DOHH2 (cell line): ENCODE measurements around the gene TAF1D.
A peak's percentile ranks its signal among the peaks of the same experiment; 100 is the strongest.

Source experiments
- H3F3A ChIP-seq: fragments of 200-600 bp; sonication (generic), shearing (Covaris generic); 2 replicates; pipeline ENCODE4 v1.6.0; 2016; ENCODE audit warnings: antibody characterized with exemption, mild to moderate bottlenecking; ENCODE audit not compliant: control insufficient read depth, insufficient read depth
- H3K27ac ChIP-seq: fragments of 200-600 bp; sonication (generic); 2 replicates; pipeline ENCODE4 v1.5.1; 2014; ENCODE audit warnings: low read depth, mild to moderate bottlenecking, low read length, moderate library complexity
- H3K27me3 ChIP-seq: fragments of 200-600 bp; sonication (generic); 2 replicates; pipeline ENCODE4 v1.6.1; 2014; ENCODE audit warnings: mild to moderate bottlenecking, low read length, mixed read lengths; ENCODE audit not compliant: control insufficient read depth
- H3K36me3 ChIP-seq: fragments of 200-600 bp; sonication (generic); 2 replicates; pipeline ENCODE4 v1.6.1; 2014; ENCODE audit warnings: mild to moderate bottlenecking, low read length, moderate library complexity, mixed read lengths; ENCODE audit not compliant: control insufficient read depth
- H3K4me1 ChIP-seq: fragments of 200-600 bp; sonication (generic); 2 replicates; pipeline ENCODE4 v1.6.1; 2014; ENCODE audit warnings: mild to moderate bottlenecking, low read length, mixed read lengths; ENCODE audit not compliant: control insufficient read depth
- H3K4me2 ChIP-seq: fragments of 200-600 bp; sonication (generic); 2 replicates; pipeline ENCODE4 v1.6.0; 2014; ENCODE audit warnings: mild to moderate bottlenecking, low read length, moderate library complexity
- H3K4me3 ChIP-seq: fragments of 200-600 bp; sonication (generic); 2 replicates; pipeline ENCODE4 v1.5.1; 2014; ENCODE audit warnings: mild to moderate bottlenecking, low read length, mixed read lengths
- H3K79me2 ChIP-seq: fragments of 200-600 bp; sonication (generic); 2 replicates; pipeline ENCODE4 v1.6.1; 2014; ENCODE audit warnings: mild to moderate bottlenecking, low read length, mixed read lengths; ENCODE audit not compliant: control insufficient read depth
- H3K9me2 ChIP-seq: fragments of 200-600 bp; sonication (generic); replicated peaks from 2 replicates; pipeline ENCODE4 v1.6.1; 2014; ENCODE audit warnings: mild to moderate bottlenecking, low read length, mixed read lengths; ENCODE audit not compliant: control insufficient read depth
- H3K9me3 ChIP-seq: fragments of 200-600 bp; sonication (generic); 2 replicates; pipeline ENCODE4 v1.6.1; 2014; ENCODE audit warnings: antibody characterized with exemption, low read length, mixed read lengths; ENCODE audit not compliant: control insufficient read depth, insufficient read depth
- H4K20me1 ChIP-seq: fragments of 200-600 bp; sonication (generic); 2 replicates; pipeline ENCODE4 v1.6.0; 2014; ENCODE audit warnings: low read depth, mild to moderate bottlenecking, antibody characterized with exemption, low read length, moderate library complexity; ENCODE audit not compliant: control insufficient read depth, insufficient read depth
- EZH2phosphoT487 ChIP-seq: fragments of 200-600 bp; sonication (generic); IDR thresholded peaks from 2 replicates; pipeline ENCODE4 v1.6.1; 2017; ENCODE audit warnings: borderline replicate concordance, mild to moderate bottlenecking, antibody characterized with exemption, low read length, moderate library complexity, mixed read lengths
- TF ChIP-seq, protein P1 (sequence below): fragments of 200-600 bp; sonication (generic); IDR thresholded peaks from one replicate; pipeline ENCODE4 v1.5.1; 2014; ENCODE audit warnings: antibody characterized with exemption, mild to moderate bottlenecking, low read depth, low read length; ENCODE audit not compliant: poor library complexity, severe bottlenecking

The TAF1D gene

DNA sequence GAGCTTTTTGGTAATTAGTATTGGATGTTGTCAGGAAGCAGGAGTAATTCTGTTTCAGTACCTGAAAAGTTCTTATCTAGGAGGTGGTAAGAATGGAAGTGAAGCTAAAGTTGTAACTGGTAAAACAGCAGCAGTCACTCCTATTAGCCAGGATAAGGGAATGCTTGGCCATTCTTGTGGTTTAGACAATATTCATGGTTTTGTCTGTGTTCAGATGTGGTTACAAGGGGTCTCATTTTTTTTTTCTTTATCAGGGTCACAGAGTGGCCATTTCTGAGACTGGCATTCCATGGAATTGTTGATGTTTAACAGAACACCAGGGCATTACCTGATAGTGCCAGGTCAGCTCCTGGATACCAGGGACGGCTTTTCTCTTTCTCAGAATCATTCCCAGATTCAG lies 23.8 kb downstream of the TAF1D start:
- H3K27ac ChIP-seq, result peak overlapping the region; percentile 46

DNA sequence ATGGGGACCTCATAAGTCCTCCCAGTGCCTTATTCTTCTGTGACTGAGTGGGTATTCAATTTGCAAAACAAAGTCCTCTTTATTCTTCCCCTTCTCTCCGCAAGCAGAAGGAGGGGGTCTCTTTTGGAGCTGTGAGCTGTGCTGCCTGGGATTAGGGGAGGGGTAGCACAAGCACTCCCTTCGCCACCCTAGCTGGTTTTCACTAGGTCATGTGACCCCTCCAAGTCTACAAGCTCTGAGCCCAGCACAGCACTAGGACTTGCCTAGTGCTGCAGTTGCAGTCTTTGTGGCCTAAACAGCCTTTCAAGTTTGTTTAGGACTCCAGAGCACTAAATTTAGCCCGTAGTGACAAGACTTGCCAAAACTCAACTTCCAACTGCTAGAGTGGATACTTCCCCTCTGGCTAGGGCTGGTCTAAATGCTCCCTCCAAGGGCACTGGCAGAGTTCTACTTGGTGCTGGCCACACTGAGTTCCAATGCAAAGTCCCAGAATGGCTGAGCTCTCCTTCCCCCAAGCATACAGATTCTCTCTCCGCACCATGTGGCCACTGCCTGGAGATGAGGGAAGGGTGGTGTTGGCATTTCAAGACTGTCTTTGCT lies 25.4 kb downstream of the TAF1D start:
- H3K79me2 ChIP-seq, result peaks cover 25% of the 10 kb centered on the region
- H3K4me3 ChIP-seq, result no peak overlapping the region
- no peaks in the 10 kb centered on the region for H3K9me2 ChIP-seq
- peaks cover 21% of the 10 kb centered on the region for H3K4me1 ChIP-seq
- no peak overlapping the region for H3K4me2 ChIP-seq
- no peaks in the 10 kb centered on the region for H3F3A ChIP-seq
- H3K36me3 ChIP-seq, result peaks cover 81% of the 10 kb centered on the region
- H3K9me3 ChIP-seq, result no peaks in the 10 kb centered on the region
- no peaks in the 10 kb centered on the region for H4K20me1 ChIP-seq
- TF ChIP-seq, protein P1, sequence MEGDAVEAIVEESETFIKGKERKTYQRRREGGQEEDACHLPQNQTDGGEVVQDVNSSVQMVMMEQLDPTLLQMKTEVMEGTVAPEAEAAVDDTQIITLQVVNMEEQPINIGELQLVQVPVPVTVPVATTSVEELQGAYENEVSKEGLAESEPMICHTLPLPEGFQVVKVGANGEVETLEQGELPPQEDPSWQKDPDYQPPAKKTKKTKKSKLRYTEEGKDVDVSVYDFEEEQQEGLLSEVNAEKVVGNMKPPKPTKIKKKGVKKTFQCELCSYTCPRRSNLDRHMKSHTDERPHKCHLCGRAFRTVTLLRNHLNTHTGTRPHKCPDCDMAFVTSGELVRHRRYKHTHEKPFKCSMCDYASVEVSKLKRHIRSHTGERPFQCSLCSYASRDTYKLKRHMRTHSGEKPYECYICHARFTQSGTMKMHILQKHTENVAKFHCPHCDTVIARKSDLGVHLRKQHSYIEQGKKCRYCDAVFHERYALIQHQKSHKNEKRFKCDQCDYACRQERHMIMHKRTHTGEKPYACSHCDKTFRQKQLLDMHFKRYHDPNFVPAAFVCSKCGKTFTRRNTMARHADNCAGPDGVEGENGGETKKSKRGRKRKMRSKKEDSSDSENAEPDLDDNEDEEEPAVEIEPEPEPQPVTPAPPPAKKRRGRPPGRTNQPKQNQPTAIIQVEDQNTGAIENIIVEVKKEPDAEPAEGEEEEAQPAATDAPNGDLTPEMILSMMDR, result no peak
- TF ChIP-seq EZH2phosphoT487, result no peak
- no peak overlapping the region for H3K27ac ChIP-seq
- no peaks in the 10 kb centered on the region for H3K27me3 ChIP-seq

More for the DNA sequence above, 23.8 kb downstream of the TAF1D start:
- H3K9me3 ChIP-seq, result no peaks in the 10 kb centered on the region
- 0 out of 2 replicates have a peak, but pooled peaks cover 2% of the 10 kb centered on the region for H3F3A ChIP-seq
- no peaks in the 10 kb centered on the region for H3K9me2 ChIP-seq
- H3K79me2 ChIP-seq, result peaks cover 18% of the 10 kb centered on the region
- peaks cover 21% of the 10 kb centered on the region for H3K4me1 ChIP-seq
- peak overlapping the region; percentile 41; the same call in 1 of the 2 replicates for H3K4me3 ChIP-seq
- no peak for TF ChIP-seq EZH2phosphoT487
- TF ChIP-seq, protein P1, result no peak
- H4K20me1 ChIP-seq, result no peaks in the 10 kb centered on the region
- peaks cover 85% of the 10 kb centered on the region for H3K36me3 ChIP-seq
- peak overlapping the region; percentile 61 for H3K4me2 ChIP-seq
- no peaks in the 10 kb centered on the region for H3K27me3 ChIP-seq

DNA sequence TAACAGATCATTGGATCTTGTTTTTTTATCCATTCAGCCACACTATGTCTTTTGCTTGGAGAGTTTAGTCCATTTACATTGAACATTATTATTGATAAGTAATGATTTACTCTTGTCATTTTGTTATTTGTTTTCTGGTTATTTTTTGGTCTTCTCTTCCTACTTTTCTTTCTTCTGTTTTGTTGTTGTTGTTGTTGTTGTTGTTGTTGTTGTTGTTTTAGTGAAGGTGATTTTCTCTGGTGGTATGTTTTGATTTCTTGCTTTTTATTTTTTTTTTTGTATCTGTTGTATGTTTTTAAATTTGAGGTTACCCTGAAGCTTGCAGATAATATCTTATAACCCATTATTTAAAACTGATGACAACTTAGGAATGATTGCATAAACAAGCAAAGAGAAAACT lies 28.6 kb downstream of the TAF1D start:
- Histone ChIP-seq H3K4me1 (peaks cover 9% of the 10 kb centered on the region), H3K4me2 (no peak overlapping the region), H3F3A (no peaks in the 10 kb centered on the region), H3K27me3 (no peaks in the 10 kb centered on the region), H3K9me3 (peaks cover 18% of the 10 kb centered on the region; the same call in 1 of the 2 replicates), H4K20me1 (no peaks in the 10 kb centered on the region), H3K4me3 (no peak overlapping the region), H3K79me2 (peaks cover 37% of the 10 kb centered on the region), H3K27ac (no peak overlapping the region), H3K9me2 (no peaks in the 10 kb centered on the region), H3K36me3 (peaks cover 91% of the 10 kb centered on the region)
- no peak for TF ChIP-seq EZH2phosphoT487
- TF ChIP-seq, protein P1, result no peak
